Activated T-helper 1 cell treated with Interleukin-2 at 50 U/mL for 16 hours (primary cell): Measurements from ENCODE around the gene DLGAP1.
"Not testable (repeated sequence)": the region's sequence is repeated elsewhere in the genome, so short reads cannot be mapped to it uniquely, and the experiment has no call there.

Experiments
- DNase-seq: peaks from one replicate; pipeline ENCODE4 v3.0.0-alpha.2; 2020; ENCODE audit warnings: low read depth

Gene DLGAP1

DNA sequence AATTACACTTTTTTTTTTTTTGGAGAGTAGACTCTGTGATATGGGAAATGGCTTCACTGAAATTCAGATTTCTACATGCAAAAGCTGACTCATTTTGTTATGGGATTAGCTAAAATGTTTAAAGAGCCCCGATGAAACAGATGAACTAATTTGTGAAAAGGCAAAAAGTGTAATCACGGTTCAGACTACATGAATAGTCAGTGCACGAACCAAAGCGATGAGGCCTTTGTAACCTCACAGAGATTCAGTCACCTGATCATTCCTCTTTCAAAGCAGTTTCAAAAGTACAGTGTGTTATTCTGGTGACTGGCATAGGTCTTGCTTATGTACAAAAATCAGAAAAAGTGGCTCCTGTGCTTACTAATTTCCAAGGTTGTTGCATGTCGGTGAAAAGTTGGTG lies 960.5 kb downstream of the DLGAP1 start:
- DNase-seq, result no peak

DNA sequence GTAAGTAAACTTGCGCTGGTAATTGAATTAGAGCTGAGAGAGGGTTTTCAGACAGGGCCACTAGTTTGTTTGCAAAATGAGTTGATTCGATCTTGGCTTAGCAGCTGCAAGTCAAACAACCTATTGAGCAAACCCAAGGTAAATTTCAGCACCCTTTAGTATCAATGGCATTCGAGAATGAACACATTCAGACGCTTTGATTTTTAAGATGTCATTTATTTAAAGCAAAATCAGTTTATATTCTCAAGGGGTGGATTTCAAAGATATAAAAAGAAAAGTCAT lies 960.9 kb downstream of the DLGAP1 start:
- DNase-seq, result no peak

DNA sequence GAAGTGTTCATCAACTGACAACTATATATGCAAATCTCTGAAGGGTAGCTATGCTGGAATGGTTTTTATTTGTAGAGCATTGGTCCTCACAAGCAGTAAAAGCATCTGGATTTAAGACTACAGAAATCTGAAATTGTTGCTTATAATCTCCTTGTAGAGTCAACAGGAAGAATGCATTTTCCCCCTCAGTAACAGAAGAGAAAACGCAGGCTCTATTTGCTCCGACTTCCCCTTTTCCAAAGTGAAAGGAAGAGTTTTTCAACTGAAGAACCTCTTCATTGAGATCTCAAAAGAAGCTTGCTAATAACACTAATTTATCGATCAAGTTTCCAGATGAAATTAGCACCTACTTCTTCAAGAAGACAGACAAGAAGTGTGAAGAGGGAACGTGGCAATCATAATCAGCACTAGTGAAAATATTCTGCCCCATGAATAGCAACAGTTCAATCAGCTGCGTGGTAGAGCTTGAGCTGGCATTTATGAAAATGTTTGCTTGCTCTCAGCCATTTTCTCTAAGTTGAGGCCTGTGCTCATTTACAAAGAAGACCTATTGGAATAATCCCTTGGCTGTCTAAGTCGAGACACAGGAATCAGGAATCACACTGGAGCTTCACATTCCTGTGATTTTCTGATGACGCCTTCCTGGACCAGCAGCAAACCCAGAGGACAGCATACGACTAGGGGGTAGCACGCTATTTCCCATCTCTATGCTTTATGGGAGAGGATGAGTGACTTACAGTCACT lies 961.4 kb downstream of the DLGAP1 start:
- no peak for DNase-seq

DNA sequence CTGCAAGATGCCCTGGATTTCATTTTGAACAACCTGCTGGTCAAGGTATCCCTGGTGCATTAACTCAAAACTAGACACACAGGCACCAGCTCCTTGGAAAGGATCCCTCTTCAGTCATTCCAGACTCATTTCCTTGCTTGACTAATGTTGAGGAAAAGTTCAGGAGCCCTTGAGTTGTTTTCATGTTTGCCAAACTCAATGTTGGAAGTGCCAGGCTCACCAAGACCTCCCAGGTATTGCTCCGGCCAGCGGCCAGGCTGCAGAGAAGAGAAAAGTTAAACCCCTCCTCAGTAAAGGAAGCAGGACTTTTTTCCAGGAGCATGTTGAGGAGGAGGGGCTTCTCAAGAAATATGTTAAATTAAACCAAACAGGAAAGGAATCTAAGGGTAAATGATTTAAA lies 962.4 kb downstream of the DLGAP1 start:
- DNase-seq, result no peak

DNA sequence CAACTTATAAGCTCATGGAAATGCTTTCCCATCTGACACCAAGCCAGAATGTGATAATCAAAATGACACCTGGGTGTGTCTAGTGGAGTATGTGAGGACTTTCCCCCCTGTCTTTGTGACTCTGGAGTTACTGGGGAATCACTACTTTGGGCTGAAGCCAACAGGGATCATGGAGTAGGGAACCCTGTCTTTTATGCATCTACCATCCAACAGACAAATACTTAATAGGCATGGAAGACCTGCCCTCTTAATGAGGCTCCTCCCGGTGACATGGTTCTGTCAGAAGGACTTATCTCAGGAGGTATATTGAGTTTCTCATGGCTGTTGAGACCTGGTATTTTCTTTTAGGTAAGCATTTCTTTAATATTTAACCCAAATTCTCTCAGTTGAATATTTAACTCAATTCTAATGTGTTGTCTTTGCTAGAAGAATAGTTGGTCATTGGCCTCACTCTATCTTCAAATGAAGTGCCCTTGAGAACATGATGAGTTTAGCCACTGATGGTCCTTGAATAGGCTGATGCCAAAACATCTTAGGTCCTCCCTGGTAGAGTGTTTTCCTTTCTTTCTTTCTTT lies 963.0 kb downstream of the DLGAP1 start:
- DNase-seq, result no peak

DNA sequence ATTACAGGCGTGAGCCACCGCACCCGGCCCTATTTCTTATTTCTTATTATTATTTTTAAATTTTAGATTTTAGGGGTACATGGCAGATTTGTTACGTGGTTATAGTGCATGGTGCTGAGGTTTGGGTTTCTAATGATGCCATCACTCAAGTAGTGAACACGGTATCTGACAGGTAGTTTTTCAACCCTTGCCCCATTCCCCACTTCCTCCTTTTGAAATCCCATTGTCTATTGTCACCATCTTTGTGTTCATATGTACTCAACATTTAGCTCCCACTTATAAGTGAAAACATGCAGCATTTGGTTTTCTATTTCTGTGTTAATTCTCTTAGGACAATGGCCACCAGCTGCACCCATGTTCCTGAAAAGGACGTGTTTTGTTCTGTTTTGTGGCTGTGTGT lies 965.6 kb downstream of the DLGAP1 start:
- DNase-seq, result no peak

DNA sequence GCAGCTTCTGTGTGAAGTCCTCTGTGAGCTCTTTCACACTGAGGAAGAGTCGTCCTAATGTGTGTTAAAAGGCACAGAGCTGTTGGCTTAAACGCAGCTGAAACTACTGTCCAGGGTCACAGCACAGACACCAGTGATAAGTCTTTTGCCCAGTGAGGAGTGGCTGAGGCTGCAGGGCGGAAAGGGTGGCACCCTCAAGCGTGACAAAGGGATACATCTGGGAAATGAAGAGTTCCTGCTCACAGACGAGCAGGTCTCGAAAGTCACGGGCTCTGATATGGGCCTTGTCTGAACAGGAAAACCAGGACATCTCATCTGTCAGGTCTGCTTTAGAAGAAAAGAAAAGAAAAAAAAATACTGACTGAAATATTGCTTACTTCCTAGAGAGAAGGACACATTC lies 968.6 kb downstream of the DLGAP1 start:
- DNase-seq, result no peak

DNA sequence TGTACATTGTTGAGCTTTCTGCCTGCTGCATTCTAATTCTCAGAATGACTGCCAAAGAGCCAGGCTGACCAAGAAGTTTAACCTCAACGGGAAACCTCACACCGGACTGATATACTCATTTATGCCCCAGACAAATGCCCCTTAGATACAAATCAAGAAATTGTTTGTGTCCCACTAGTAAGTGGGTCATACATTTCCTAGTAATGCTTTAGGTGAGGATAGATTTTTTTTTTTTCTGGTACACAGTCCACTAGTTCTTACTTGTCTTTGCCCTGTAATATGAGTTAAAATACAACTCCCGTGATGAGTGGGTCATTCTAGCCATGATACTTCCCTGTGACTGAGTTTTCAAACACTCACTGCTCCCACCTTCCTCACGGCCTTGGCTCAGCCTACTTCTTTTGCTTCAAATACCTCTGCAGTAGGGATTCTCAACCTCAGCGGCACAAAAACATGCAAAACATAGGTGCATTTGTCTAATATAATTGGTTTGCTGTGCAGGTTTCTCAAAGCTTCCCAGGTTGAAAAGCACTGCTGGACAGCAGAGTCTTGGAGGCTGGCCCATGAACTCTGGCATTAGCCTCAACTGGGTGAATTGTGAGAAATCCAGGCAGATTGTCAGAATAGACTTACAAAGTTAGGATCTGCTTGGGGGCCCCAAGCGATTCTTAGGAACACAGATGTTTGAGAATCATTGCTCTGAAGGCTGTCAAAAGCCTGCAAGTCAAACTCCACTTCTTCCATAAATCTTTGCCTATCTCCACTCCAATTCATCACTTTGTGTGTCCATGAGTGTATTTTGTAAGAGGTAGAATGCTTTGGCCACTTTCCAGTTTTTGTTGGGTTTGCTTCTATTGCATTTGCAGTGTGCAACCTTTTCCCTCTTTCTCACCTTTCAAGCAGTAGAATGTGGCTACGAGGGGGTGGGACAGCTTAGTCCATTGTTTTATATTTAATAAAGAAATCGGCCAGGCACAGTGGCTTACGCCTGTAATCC lies 969.7 kb downstream of the DLGAP1 start:
- no peak for DNase-seq

DNA sequence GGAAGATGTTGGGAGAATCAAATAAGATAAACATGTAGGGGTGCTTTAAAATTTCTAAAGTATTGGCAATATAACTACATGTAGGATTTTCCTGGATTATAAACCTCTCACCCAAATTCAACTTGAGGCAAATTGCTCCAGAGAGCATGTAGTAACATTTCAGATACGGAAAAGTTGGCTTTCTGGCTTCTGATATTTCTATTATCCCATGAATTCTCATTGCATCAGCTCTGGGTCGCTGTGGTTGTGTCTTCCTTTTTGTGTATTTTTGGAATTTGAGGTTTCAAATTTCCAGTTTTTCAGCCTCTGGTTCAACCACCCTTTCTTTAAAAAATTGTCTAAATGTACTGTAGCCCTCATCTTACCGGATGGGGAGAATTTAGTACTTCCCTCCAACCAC lies 972.8 kb downstream of the DLGAP1 start:
- no peak for DNase-seq

DNA sequence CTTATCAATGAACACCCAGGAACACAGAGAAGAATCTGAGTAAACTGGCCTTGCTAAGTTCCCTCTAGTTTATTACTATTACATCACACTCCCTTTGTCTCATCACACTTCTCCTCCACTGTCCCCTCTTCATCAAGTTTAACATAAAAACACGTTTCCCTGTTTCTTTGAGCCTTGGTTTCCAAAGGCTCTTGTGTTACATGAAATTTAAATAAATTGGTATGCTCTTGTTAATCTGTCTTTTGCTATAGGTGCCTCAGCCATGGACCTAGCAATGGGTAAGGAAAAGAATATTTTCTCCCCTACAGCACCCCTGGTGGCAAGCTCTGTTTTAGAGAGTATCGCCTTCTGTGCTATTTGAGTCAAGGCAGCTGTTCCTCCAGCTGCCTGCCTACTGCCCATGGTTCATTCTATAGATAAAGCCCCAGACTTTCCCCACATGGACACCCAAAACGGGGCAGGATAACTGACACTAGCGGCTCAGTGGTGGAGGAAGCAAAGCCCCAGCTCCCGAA lies 973.4 kb downstream of the DLGAP1 start:
- no peak for DNase-seq

DNA sequence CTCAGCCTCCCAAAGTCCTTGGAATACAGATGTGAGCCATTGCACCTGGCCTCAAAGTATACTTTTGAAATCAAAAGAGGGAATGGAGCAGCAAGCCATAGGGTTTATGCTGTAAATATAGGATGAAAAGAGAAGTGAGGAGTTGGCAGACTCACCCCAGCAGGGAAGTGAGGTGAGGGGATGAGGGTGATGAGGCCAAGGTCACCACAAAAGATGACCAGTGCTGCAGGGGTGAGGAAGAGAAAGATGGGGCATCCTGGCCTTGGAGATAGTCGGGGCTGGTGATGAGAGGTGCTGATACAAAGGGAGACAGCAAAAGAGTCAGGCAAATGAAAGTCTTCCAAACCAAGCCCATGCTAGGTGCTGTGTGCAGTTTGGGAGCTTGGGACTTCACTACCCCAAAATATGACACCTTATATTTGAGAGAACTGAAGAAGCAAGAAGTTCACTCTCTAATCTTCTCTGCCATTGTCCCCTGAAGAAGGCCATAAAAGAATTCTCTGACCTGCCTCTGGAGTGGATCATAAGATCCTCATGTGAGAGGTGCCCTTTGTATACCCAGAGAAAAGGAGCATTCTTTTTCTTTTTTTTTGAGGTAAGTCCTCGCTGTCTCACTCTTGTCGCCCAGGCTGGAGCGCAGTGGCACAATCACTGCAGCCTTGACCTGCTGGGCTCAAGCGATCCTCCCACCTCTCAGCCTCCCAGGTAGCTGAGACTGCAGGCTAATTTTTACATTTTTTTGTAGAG lies 974.1 kb downstream of the DLGAP1 start:
- no peak for DNase-seq

DNA sequence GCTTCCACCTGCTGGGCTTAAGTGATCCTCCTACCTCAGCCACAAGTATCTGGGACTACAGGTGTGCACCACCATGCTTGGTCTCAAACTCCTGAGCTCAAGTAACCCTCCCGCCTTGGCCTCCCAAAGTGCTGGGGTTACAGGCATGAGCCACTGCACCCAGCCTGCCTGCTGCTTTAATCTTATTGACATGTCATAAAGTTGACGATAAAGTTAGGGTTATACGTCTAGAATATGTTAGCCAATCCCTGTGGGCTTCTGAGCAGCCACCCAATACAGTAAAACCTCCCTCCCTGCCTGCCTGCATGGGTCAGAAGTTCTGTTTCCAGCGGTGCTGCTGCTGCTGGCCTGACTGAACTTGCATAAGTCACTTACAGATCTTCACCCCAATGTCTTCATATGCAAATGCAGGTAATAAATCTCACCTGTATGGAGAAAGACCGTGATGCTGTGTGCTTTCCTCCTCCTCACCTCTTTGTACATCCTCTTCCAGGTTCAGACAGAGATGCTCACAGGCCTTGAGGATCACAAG lies 975.1 kb downstream of the DLGAP1 start:
- no peak for DNase-seq

DNA sequence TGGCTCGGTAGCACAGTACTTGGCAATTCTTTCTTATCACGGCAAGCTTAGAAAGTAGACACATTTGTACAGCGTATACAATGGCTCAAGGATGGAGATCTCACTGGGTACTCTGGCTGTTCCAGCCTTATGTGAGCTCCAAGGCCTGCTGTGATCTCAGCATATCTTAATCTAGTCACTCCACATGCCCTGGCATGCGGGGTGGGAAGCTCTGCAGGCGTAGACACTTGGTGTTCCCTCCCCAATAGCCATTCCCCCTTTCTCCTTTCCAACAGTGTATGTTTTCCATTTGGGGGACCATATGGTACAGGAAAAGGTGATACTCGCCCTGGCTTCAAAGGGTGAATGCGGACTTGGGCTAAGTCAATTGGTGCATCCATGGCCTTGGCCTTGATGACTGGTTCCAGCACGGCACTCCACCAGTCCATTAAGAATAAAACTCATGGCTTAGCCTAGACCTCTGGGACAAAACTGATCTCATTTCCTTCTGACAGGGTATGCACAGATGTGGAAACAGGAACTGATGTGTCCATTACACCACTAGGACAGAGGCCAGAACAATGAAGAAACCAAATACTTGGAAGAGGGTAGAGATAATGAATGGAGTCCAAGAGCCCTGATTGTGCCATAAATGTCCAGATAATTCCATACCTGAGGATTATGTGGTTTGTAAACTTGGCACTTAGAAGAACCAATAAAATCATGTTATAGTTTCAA lies 976.7 kb downstream of the DLGAP1 start:
- no peak for DNase-seq

DNA sequence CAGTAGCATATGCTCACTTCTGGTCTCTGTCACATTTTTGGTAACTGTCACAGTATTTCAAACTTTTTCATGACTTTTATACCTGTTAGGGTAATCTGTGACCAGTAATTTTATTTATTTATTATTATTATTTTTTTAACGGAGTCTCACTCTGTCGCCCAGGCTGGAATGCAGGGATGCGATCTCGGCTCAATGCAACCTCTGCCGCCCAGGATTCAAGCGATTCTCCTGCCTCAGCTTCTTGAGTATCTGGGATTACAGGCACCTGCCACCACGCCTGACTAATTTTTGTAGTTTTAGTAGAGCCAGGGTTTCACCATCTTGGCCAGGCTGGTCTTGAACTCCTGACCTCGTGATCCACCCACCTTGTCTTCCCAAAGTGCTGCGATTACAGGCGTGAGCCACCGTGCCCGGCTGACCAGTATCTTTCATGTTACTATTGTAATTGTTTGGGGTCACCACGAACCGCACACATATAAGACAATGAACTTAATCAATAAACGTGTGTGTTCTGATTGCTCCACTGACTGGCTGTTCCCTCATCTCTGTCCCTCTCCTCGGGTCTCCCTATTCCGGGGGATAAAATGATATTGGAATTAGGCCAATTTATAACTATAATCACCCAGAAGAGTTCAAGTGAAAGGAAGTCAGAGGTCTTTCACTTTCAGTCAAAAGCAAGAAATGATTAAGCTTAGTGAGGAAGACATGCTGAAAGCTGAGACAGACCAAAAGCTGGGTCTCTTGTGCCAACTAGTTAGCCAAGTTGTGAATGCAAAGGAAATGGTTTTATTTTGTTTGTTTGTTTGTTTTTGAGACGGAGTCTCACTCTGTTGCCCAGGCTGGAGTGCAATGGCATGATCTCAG lies 982.2 kb downstream of the DLGAP1 start:
- no peak for DNase-seq

DNA sequence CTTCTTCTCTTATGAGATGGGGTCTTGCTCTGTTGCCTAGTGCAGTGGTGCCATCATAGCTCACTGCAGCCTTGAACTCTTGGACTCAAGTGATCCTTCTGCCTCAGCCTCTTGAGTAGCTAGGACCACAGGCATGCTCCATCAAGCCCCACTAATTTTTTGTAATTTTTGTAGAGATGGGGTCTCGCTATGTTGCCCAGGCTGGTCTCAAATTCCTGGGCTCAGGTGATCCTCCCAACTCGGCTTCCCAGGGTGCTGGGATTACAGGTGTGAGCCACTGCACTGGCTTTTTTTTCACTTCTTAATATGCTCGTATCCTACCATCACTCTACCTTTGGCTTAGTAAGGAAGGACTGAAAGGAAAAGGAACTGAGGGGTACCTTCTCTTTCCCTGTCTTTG lies 983.0 kb downstream of the DLGAP1 start:
- not testable (repeated sequence) for DNase-seq

DNA sequence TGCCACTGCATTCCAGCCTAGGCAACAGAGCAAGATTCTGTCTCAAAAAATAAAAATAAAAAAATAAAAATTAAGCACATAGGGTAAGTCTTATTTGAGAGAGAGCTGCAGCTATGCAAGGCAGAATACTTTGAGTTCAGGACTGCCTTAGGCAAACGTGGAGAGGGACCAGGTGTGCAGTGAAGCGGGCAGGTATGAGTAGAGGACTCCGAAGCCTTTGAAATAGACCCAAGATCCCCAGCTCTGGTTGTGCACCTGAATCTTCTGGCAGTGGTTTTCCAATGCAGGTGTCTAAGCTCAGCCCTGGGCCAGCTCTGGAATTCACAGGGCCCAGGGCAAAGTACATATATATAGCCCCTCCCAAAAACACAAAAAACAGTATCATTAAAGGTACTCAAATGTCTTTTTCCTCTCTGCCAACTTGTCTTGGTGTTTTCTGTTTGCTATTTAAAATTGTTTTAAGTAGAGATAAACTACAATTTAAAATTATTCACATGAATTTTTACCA lies 983.9 kb downstream of the DLGAP1 start:
- no peak for DNase-seq

DNA sequence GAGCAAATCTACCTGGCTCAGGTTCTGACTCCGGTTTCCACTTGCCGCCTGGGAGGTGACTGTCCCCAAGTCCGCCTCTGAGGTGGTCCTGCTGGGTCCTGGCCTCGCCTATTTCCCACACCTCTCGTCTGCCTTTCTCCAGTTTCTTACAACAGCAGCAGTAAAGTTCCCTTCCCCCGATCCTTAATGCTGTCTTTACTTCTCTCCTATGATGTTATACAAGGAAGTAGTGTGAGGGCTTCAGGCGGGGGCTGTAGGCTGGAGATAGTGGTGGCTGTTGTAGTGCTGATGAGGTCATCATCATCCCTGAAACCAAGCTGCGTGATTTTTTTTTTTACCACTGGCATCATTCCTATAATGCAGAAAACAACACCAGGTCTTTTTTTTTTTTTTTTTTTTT lies 986.3 kb downstream of the DLGAP1 start:
- no peak for DNase-seq

DNA sequence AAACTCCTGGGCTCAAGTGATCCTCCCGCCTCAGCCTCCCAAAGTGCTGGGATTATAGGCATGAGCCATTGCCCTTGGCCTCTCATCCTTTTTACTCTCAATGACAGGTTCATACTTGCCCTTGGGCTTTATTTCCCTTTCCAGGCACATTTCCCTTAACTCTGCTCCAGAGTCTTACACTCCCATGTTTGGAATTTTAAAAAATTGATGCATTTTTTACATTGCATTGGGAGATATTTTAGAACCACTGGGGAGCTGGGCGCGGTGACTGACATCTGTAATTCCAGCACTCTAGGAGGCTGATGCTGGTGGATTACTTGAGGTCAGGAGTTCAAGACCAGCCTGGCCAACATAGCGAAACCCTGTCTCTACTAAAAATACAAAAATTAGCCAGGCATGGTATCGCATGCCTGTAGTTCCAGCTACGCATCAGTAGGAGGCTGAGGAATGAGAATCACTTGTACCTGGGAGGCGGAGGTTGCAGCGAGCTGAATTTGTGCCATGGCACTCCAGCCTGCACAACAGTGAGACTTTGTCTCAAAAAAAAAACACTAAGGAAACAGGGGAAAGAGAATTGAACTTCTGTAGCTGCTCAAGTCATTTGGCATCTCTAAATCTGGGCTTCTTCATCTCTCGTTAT lies 986.9 kb downstream of the DLGAP1 start:
- DNase-seq, result no peak

DNA sequence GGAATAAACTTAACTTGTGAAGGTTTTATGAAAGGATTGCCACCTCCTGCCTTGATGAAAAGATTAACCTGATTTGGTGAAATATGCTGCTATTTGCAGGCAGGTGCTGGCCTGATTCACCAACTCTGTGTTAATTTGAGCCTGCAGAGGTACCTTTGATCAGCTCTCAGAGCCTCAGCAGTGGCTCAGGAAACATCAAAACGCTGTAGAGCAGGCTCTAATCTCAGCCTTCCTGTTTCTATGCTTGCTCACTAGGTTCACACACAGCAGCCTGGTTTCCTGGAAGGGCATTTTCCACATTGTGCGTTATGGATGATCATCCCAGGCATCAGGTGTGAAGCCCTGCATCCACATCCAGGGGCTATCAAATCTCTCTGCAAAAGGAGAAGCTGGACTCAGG lies 988.2 kb downstream of the DLGAP1 start:
- no peak for DNase-seq

DNA sequence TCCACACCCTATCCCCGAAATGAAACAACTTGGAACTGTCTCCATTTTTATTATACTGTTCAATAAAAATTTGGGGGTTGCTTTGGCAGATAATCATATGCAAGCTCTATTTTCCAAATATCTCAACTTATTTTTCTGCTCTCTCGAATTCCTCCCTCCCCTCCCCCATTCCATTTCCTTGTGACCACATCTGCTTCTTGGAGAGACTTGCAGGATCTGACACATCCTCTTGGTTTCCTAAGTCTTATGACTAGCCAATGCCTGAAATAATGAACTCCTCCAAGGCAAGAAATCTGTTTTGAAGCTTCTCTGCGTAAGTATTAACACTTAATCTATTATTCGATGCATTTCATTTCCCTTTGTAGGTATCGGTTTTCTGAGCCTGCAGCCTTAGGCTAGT lies 989.1 kb downstream of the DLGAP1 start:
- no peak for DNase-seq
